Measurements from ENCODE around the gene BCAT1.

DNA sequence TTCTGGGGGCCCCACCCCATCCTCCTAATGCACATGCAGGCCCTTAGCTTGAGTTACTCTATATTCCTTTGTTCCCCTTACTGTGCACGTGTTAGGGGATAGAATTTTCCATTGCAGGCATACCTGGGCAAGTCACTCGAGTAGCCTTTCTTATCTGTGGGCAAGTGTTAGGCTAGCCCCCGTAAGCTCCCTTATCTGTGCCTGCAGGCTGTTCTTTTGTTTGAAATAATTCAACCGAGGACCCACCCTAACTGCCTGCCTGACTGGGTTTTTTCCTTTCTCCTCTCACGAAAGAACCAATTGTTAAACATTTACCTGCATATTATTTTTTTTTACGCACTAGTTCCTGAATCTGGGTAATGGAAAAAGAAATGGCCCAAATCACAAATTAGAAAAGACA lies 21.3 kb upstream of the BCAT1 start:
- TF ChIP-seq, protein P1, sequence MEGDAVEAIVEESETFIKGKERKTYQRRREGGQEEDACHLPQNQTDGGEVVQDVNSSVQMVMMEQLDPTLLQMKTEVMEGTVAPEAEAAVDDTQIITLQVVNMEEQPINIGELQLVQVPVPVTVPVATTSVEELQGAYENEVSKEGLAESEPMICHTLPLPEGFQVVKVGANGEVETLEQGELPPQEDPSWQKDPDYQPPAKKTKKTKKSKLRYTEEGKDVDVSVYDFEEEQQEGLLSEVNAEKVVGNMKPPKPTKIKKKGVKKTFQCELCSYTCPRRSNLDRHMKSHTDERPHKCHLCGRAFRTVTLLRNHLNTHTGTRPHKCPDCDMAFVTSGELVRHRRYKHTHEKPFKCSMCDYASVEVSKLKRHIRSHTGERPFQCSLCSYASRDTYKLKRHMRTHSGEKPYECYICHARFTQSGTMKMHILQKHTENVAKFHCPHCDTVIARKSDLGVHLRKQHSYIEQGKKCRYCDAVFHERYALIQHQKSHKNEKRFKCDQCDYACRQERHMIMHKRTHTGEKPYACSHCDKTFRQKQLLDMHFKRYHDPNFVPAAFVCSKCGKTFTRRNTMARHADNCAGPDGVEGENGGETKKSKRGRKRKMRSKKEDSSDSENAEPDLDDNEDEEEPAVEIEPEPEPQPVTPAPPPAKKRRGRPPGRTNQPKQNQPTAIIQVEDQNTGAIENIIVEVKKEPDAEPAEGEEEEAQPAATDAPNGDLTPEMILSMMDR (conservative IDR thresholded peaks at IDR 0.05), result no peak
- TF ChIP-seq ZFX (IDR thresholded peaks at IDR 0.05), result no peak
